Neural cell (in vitro differentiated cells): ENCODE measurements around the gene TLE2.

Experiments used
- EP300 ChIP-seq: fragments of 450-650 bp; conservative IDR thresholded peaks from 2 replicates; pipeline ENCODE4 v1.6.1; 2014; ENCODE audit warnings: antibody characterized with exemption, mild to moderate bottlenecking, moderate library complexity; ENCODE audit not compliant: poor library complexity, severe bottlenecking
- EZH2 ChIP-seq: fragments of 200-600, 300-800 bp; shearing (Covaris generic), sonication (generic); IDR thresholded peaks from 2 replicates; pipeline ENCODE4 v1.6.1; 2014; ENCODE audit warnings: antibody characterized with exemption, low read length, borderline replicate concordance, mild to moderate bottlenecking; ENCODE audit not compliant: insufficient read depth, poor library complexity, severe bottlenecking
- MXI1 ChIP-seq: fragments of 450-650 bp; conservative IDR thresholded peaks from 2 replicates; pipeline ENCODE4 v1.6.1; 2014; ENCODE audit warnings: antibody characterized with exemption, mild to moderate bottlenecking; ENCODE audit not compliant: poor library complexity, severe bottlenecking
- POLR2AphosphoS5 ChIP-seq: IDR thresholded peaks from 2 replicates; pipeline ENCODE4 v1.6.1; 2012
- SMC3 ChIP-seq: fragments of 450-650 bp; conservative IDR thresholded peaks from 2 replicates; pipeline ENCODE4 v1.6.1; 2014; ENCODE audit warnings: antibody characterized with exemption, mild to moderate bottlenecking, moderate library complexity; ENCODE audit not compliant: poor library complexity
- TAF1 ChIP-seq: IDR thresholded peaks from 2 replicates; pipeline ENCODE4 v1.6.1; 2012; ENCODE audit warnings: low read depth
- TF ChIP-seq, protein P1 (sequence below): fragments of 450-650 bp; IDR thresholded peaks from 2 replicates; pipeline ENCODE4 v1.5.1; 2014; ENCODE audit warnings: antibody characterized with exemption, mild to moderate bottlenecking, moderate library complexity; ENCODE audit not compliant: poor library complexity, severe bottlenecking
- TF ChIP-seq, protein P2 (sequence below): IDR thresholded peaks from 2 replicates; pipeline ENCODE4 v1.6.1; 2012; ENCODE audit warnings: borderline replicate concordance

DNA sequence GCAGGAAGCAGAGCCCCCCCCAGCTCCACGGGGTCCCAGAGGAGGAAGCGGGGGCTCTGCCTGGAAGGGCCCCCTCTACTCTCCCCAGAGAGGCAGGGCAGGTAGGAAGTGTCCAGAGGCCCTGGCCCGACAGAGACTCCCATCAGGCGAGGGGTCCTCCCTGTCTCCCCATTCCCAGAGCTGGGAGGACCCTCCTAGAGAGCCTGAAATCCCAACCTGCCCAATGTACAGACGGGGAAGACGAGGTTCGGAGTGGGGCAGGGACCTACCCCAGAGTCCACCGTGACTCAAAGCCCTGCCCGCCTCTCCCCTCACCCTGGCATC is 1.1 kb downstream of the TLE2 start:
- no peak for TF ChIP-seq TAF1
- TF ChIP-seq EZH2, result no peak
- TF ChIP-seq, protein P1, sequence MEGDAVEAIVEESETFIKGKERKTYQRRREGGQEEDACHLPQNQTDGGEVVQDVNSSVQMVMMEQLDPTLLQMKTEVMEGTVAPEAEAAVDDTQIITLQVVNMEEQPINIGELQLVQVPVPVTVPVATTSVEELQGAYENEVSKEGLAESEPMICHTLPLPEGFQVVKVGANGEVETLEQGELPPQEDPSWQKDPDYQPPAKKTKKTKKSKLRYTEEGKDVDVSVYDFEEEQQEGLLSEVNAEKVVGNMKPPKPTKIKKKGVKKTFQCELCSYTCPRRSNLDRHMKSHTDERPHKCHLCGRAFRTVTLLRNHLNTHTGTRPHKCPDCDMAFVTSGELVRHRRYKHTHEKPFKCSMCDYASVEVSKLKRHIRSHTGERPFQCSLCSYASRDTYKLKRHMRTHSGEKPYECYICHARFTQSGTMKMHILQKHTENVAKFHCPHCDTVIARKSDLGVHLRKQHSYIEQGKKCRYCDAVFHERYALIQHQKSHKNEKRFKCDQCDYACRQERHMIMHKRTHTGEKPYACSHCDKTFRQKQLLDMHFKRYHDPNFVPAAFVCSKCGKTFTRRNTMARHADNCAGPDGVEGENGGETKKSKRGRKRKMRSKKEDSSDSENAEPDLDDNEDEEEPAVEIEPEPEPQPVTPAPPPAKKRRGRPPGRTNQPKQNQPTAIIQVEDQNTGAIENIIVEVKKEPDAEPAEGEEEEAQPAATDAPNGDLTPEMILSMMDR, result no peak
- no peak for TF ChIP-seq EP300
- TF ChIP-seq, protein P2, sequence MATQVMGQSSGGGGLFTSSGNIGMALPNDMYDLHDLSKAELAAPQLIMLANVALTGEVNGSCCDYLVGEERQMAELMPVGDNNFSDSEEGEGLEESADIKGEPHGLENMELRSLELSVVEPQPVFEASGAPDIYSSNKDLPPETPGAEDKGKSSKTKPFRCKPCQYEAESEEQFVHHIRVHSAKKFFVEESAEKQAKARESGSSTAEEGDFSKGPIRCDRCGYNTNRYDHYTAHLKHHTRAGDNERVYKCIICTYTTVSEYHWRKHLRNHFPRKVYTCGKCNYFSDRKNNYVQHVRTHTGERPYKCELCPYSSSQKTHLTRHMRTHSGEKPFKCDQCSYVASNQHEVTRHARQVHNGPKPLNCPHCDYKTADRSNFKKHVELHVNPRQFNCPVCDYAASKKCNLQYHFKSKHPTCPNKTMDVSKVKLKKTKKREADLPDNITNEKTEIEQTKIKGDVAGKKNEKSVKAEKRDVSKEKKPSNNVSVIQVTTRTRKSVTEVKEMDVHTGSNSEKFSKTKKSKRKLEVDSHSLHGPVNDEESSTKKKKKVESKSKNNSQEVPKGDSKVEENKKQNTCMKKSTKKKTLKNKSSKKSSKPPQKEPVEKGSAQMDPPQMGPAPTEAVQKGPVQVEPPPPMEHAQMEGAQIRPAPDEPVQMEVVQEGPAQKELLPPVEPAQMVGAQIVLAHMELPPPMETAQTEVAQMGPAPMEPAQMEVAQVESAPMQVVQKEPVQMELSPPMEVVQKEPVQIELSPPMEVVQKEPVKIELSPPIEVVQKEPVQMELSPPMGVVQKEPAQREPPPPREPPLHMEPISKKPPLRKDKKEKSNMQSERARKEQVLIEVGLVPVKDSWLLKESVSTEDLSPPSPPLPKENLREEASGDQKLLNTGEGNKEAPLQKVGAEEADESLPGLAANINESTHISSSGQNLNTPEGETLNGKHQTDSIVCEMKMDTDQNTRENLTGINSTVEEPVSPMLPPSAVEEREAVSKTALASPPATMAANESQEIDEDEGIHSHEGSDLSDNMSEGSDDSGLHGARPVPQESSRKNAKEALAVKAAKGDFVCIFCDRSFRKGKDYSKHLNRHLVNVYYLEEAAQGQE, result no peak
- TF ChIP-seq SMC3, result no peak
- no peak for TF ChIP-seq POLR2AphosphoS5
- TF ChIP-seq MXI1, result no peak
